ENCODE data around the gene SARS2.
"Not testable (repeated sequence)": the region's sequence is repeated elsewhere in the genome, so short reads cannot be mapped to it uniquely, and the experiment has no call there.

Gene SARS2

DNA sequence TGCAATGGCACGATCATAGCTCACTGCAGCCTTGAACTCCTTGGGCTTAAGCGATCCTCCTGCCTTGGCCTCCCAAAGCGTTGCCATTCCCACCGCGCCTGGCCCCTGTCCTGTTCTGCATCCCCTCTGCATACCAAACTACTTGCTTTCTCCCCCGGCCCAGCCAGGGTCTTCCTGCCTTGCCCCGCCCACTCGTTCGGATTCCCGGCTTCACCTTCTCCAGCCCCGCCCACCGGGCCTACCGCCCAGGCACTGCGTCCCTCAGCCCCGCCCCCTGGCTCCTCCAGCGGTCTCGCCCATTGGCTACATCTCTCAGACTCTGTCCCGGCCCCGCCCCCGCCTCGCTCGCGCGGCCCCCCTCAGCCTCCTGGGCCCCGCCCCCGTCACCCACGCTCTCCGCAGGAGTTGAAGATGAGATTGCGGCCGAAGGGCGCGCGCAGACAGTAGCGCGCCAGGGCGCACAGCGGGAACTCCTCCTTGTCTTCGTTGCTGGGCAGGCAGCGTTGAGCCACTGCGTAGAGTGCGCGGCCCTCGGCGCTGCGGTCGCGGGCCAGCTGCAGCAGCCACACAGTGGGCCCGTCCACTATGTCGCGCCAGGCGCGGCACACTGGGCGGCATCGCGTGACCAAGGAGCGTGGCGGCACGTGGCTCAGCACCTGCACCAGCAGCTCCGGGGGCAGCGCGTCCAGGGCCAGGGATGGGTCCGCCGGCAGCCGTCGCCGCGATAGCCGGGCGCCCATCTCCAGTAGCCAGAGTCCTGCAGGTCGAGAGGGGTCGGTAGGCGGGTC lies 19.2 kb upstream of the SARS2 start:
- in situ Hi-C loops (cut with MboI; ENCODE audit: low sequenced_read_pairs), result no loop called here

DNA sequence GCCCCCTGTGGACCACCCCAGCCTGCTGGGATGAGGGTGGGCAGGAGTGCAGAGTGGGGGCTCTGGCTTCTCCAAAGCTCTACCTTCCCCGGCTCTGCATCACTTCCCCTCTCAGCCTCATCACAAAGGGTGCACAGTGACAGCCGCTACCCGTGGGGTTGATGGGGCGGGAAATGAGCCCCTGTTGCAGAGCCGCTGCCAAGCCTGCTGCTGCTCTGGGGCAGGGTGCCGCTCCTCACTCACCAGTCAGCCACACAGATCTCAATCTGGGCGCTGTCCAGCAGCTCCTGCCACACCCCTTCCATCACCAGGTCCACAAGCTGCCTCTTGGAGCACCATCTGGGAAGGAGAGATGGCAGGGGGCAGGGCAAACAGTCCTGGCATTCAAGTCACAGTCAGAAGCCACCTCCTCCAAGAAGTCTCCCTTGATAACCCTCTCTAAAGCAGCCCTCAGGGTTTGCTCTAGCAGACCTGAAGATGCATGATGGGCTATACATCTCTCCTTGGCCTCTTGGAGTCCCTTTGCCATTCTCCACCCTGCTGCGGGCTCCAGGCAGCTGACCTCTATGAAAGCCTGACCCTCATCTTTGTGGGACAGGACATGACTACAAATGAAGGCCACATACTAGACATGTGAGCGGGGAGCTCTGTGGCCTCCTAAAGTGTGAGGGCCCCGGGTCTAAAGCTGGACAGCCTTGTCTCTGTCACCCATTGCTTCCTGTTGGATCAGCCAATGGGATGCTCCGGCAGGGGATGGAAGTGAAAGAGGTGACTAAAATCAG lies 15.9 kb upstream of the SARS2 start:
- in situ Hi-C loops (cut with MboI; ENCODE audit: low sequenced_read_pairs), result no loop called here

DNA sequence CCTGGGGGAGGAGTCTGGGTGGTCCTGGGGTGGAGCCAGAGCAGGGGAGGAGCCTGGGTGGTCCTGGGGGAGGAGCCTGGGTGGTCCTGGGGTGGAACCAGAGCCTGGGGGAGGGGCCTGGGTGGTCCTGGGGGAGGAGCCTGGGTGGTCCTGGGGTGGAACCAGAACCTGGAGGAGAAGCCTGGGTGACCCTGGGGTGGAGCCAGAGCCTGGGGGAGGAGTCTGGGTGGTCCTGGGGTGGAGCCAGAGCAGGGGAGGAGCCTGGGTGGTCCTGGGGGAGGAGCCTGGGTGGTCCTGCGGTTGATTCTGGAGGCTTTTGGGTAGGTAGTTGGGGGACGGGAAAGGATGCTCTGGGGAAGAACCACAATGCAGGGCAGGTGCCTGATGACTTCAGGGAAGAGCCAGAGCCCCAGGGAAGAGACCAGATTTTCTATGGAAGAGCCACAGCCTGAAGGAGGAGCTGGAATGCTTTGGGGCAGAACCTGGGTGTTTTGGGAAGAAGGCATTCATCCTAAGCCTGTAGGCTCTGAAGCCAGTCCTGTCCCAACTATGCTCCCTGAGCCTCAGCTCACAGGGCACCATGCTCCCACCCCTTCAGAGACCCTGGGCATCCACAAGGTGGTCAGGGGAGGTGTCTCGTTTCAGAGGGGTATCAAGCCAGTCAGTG lies 15.1 kb upstream of the SARS2 start:
- in situ Hi-C loops (cut with MboI; ENCODE audit: low sequenced_read_pairs), result no loop called here

DNA sequence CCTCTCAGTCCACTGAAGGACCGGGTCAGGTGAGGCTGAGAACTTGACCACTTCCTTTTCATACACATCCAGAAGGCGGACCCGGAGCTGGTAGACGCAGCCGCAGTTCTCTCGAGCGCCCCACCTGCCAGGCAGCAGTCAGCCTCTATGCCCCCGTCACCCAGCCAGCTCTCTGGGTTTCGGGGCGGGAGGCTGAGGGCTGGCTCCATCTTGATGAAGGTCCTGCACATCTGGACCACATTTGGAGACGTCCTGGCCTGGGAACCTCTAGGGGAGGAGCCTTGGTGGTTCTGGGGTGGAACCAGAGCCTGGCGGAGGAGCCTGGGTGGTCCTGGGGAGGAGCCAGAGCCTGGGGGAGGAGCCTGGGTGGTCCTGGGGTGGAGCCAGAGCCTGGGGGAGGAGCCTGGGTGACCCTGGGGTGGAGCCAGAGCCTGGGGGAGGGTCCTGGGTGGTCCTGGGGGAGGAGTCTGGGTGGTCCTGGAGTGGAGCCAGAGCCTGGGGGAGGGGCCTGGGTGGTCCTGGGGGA lies 14.5 kb upstream of the SARS2 start:
- in situ Hi-C loops (cut with MboI; ENCODE audit: low sequenced_read_pairs), result no loop called here

DNA sequence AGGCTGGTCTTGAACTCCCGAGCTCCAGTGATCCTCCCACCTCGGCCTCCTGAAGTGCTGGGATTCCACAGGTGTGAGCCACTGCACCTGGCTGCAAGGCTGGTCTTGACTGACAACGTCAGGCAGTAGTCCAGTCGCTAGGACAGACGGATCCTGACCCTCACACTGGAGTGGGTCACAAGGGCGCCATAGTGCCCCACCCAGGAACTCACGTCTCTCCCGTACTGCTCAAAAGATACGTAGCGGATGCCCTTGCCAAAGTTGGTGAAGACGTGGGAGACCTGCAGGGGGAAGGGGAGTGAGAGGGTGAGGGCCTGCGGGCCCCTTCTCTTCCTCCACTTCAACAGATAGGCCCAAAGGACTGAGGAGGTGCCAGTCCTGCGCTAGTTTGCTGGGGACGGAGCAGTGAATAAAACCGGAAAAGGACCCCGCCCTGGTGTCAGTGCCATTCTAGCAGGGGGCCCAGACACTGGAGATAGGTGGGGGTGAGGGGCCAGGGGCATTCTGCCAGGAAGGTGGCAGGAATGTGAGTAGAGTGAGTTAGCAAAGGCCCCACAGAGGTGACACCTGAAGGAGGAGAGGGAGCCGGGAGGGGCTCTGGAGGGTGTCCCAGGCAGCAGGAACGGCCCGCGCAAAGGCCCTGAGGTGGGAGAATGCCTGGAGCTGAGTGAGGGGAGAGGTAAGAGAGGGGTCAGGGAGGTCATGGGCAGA lies 12.1 kb upstream of the SARS2 start:
- in situ Hi-C loops (cut with MboI; ENCODE audit: low sequenced_read_pairs), result no loop called here

DNA sequence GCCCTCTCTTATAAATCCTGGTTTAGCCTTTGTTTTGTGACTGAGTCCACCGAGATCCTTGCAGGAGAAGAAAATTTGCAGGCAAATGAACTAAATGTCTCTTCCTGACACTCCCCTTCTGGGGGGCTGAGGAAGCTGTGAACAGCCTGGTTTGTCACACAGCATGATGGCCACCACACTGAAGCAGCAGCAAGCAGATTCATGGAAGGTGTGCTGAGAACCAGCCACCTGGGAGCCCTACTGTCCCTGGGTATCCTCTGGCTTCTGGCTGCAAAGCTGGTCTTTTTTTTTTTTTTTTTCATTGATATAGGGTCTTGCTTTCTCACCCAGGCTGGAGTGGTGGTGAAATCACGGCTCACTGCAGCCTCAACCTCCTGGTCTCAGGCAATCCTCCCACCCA lies 11.4 kb upstream of the SARS2 start:
- in situ Hi-C loops (cut with MboI; ENCODE audit: low sequenced_read_pairs), result no loop called here

DNA sequence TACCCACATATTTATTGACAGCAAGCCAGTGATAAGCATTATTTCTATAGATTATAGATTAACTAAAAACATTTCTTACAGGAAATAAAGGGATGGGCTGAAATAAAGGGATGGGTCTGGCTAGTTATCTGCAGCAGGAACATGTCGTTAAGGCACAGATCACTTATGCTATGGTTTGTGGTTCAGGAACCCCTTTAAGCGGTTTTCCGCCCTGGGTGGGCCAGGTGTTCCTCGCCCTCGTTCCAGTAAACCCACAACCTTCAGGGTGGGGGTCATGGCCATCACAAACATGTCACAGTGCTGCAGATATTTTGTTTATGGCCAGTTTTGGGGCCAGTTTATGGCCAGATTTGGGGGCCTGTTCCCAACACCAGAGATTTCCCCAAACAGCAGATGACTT lies 10.9 kb upstream of the SARS2 start:
- in situ Hi-C loops (cut with MboI; ENCODE audit: low sequenced_read_pairs), result not testable (repeated sequence)

DNA sequence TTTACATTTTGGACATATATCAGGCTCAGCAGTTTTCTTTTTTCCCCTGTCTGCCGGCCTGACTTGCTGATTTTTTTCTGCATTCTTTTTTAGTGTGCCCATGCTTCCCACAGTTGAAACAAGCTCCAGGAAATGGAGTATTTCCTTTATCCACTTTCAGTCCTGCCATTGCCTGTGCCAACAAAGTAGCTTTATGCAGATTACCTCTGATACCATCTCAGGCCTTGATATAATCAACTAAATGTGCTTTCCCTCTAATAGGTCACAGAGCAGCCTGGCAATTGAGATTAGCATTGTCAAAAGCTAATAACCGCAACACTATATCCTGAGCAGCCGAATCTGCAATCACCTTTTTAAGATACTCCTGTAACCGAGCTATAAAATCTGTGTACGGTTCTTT lies 9.4 kb upstream of the SARS2 start:
- in situ Hi-C loops (cut with MboI; ENCODE audit: low sequenced_read_pairs), result no loop called here

DNA sequence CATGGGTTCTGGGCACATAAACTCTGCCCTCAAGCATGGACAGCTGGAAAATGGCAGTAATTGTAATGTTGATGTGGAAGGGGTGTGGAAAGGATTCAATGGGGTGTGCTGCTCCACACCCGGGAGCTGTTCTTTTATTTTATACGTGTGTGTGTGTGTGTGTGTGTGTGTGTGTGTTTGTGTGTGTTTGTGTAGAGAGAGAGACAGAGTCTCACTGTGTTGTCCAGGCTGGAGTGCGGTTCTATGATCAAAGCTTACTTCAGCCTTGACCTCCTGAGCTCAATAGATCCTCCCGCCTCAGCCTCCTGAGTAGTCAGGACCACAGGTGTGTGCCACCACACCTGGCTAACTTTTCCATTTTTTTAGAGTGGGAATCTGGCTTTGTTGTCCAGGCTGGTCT lies 3.0 kb upstream of the SARS2 start:
- in situ Hi-C loops (cut with MboI; ENCODE audit: low sequenced_read_pairs), result no loop called here

DNA sequence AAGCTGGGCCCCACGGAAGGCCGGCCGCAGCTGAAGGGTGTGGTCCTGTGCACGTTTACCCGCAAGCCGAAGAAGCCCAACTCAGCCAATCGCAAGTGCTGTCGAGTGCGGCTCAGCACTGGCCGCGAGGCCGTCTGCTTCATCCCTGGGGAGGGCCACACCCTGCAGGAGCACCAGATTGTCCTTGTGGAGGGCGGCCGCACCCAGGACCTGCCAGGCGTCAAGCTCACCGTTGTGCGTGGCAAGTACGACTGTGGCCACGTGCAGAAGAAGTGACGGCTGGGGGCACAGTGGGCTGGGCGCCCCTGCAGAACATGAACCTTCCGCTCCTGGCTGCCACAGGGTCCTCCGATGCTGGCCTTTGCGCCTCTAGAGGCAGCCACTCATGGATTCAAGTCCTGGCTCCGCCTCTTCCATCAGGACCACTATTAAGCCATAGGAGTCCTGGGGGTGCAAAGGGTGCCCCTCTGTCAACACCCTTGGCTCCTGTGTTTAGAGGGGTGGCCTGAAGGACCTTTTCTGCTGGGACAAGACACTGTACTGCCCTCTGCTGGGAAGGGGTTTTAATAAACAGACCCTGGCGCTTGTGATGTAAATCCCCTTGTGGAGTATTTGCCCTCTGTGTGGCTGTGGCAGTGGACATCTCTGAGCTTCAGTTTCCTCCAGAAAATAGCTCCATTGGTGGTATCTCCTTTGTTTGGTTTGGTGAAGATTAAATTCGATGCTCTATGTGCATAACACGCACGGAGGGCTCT lies 2.0 kb upstream of the SARS2 start:
- in situ Hi-C loops (cut with MboI; ENCODE audit: low sequenced_read_pairs), result no loop called here

DNA sequence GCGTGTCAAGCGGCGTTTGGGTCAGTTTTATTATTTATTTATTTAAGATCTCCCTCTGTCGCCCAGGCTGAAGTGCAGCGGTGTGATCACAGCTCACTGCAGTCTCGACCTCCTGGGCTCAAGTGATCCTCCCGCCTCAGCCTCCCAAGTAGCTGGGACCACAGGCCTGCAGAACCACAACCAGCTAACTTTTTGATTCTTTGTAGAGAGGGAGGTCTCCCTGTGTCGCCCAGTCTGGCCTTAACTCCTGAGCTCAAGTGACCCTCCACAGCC lies 894 bp upstream of the SARS2 start:
- in situ Hi-C loops (cut with MboI; ENCODE audit: low sequenced_read_pairs), result no loop called here

DNA sequence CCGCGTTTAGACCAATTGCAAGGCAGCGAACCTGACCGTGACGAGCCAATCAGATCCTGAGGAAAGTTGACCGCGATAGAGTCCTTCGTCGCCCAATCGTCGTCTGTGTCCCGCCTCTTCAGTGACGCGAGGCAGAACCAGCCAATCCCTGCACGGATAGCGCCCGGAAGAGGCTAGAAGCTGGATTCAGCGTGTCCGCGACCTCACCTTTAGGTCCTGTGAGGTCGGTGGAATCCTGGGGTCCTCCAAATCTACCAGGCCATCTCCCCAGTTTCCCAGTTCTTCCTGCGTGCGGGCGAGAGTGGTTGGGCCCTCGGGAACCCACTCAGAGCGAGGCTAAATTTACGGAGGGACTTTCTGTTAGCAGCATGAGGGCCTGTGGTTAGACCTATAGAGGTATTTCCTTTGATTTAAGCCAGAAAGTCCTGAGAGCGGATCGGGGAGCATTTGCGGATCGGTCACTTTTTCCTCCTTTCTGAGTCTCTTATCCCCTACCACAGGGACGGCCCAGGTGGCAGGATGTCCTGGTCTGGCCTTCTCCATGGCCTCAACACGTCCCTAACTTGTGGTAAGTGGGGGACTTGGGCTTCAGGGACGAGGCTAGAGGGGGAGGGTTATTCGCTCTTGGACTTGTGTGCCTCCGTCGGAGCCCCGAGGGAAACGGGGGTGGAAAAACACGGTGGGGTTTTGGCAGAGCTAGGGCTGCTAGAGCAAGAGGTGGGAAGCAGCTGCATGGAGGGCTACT lies 385 bp upstream of the SARS2 start, which contains the start of gene MRPS12:
TSS of gene MRPS12 (plus strand) at position 169 of the 745 bp plus-strand sequence. CDS start at position 520, 351 bp downstream.
- in situ Hi-C loops (cut with MboI; ENCODE audit: low sequenced_read_pairs), result no loop called here

DNA sequence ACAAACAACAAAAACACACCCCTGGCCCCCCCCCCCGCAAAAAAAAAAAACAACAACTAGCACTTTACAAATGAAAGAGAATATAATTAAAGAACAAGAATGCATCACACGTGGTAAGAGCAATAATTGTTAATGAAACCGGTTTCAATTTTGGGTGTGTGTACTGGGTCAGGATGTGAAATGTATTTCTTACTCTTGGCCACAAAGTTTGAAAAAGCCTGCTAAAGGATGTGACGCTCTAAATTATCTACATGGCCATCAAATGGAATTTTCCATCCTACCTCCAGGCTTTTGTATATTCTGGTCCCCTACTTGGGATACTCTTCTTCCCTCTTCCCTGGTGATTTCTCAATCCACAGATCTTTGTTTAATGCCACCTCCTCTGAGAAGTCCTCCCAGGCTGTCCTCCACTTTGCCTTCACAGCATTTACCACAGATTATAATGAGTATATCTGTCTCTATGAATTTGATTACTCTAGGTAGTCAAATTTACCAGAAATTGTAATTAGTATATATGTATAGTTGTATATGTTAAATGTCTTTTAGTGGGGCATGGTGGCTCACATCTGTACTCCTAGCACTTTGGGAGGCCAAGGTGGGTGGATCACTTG lies 2.1 kb downstream of the SARS2 start:
- in situ Hi-C loops (cut with MboI; ENCODE audit: low sequenced_read_pairs), result no loop called here

DNA sequence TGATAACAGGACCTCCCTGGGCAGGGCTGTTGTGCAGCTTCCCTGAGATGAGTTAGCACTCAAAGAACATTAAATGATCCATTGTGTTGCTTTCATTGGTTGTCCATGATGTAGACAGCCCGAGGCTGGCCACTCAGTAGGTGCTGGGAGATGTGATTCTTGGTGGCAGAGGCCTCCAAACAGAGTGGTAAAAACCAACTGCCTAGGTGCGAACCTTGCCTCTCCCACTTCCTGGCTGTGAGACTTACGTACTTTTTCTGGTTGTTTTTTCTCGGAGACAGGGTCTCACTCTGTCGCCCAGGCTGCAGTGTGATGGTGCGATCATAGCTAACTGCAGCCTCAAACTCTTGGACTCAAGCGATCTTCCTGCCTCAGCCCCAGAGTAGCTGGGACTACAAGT lies 6.2 kb downstream of the SARS2 start:
- in situ Hi-C loops (cut with MboI; ENCODE audit: low sequenced_read_pairs), result loop anchor here (25.0 kb wide), 1 partner anchor 512 kb away; the partner anchor contains the start of gene FAM98C

DNA sequence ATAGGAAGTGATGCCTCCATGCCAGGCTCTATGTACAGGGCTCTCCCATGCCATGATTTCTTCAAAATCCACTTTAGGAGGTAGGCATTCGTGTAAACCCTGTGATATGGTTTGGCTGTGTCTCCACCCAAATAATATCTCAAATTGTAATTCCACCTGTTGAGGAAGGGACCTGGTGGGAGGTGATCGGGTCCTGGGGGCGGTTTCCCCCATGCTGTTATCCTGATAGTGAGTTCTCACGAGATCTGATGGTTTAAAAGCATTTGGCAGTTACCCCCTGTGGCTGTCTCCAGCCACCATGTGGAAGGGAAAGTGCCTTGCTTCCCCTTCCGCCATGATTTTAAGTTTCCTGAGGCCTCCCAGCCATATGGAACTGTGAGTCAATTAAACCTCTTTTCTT lies 8.1 kb downstream of the SARS2 start:
- in situ Hi-C loops (cut with MboI; ENCODE audit: low sequenced_read_pairs), result loop anchor here (25.0 kb wide), 1 partner anchor 510 kb away; the partner anchor contains the start of gene FAM98C

DNA sequence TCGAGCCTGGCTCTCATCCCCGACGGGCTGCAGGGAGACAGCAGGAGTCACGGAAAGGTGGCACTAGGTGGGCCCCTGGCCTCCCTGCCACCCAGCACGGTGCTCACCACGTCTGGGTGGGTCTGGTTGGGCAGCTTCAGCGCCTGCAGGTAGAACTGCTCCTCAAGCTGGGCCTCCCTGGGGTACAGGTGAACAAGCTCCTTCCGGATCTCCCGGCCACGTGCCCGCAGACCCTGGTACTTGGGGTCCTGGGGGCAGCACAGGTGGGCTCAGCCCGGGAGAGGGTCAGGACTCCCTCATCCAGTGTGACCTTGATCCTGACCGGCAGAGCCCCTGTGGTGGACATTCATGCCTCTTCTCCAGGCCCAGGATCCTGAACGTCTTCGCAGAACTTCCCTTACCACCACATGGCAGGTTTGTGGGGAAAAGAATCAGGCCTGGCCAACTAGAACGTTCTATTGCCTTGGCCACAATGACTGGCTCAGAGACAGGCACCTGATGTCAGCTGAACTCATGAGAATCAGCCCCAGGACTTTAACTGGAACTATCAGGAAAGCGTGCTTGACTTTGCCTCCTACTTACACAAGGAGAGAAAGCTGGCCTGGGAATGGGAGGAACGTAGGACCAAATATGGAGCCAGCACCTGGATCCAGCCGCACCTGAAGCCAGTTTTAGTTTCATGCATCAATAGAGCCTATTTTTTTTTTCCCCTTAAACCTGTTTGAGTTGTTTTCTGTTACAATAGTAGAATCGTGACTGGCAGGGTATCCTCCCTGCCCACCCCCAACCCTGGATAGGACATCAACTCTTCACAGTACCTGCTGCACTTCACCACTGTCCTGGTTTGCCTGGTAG lies 8.9 kb downstream of the SARS2 start:
- in situ Hi-C loops (cut with MboI; ENCODE audit: low sequenced_read_pairs), result loop anchor here (25.0 kb wide), 1 partner anchor 509 kb away; the partner anchor contains the start of gene FAM98C

DNA sequence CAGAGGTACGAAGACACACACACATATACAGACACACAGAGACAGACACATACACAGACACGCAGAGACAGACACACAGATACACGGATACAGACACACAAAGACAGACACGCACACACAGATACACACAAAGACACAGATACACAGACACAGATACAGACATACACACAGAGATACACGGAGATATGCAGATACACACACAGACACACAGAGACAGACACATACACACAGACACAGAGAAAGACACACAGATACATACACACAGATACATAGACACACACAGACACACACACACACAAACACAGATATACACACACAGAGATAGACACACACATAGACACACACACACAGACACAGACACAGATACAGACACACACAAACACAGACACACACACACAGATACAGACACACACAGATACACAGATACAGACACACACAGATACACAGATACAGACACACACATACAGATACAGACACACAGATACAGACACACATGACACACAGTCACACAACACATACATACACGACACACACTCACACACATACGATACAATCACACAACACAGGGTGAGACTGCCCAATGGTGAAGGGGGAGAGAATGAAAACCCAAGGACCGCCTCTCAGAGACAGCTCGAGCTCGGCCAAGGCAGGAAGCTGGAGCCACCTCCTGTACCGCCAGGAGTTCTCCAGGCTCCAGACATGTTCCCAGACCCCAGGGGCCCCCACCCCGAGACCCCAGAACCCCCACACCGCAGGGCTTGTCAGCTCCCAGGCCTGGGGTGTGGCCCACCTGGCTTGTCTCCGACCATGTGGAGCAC lies 9.8 kb downstream of the SARS2 start:
- in situ Hi-C loops (cut with MboI; ENCODE audit: low sequenced_read_pairs), result loop anchor here (25.0 kb wide), 1 partner anchor 509 kb away; the partner anchor contains the start of gene FAM98C

Measured in HL-60/S4 treated with phorbol 12-myristate 13-acetate at 8.2 ng/mL for 4 days and 3 days (cell line).